GM18505 (cell line): ENCODE results near the gene LAX1.
"Not testable (repeated sequence)": the region's sequence is repeated elsewhere in the genome, so short reads cannot be mapped to it uniquely, and the experiment has no call there.

Experiments used
- ATAC-seq: cut with Tn5 transposase; IDR thresholded peaks from one replicate; pipeline ENCODE4 v1.9.1; 2021; ENCODE audit not compliant: unreplicated experiment
- POLR2A ChIP-seq: IDR thresholded peaks from 4 replicates; pipeline ENCODE4 v1.6.1; 2011; ENCODE audit warnings: borderline replicate concordance; ENCODE audit not compliant: insufficient read depth, insufficient read length; ENCODE audit errors: extremely low read depth

The LAX1 gene

DNA sequence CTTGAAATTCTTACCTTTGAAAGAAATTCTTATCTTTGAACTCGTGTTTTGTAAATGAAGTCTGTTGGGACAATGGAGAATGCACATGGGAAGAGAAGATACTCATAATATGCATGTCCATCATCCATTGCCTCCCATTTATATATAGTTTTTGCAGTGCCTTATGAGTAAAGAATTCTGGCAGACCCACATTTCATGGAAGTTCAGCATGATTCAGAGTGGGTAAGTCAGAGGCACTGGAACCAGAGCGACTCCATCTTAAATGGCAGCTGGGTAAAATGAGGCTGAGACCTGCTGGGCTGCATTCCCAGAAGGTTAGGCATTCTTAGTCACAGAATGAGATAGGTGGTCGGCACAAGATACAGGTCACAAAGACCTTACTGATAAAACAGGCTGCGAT is 13.8 kb downstream of the LAX1 start:
- no peak for TF ChIP-seq POLR2A
- no peak for ATAC-seq

DNA sequence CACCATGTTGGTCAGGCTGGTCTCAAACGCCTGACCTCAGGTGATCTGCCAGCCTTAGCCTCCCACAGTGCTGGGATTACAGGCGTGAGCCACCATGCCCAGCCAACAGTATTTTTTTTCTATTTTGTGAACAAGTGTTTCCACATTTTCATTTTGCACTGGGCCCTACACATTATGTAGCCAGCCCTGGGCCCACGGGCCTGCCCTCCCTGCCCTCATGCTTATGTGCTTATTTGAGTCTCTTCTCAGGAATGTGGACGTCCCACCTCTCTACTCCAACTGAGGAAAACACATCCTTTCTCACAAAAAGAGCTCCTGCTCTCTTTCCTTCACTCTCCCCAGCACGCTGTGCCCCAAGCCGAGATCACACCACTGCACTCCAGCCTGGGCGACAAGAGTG is 17.0 kb downstream of the LAX1 start:
- TF ChIP-seq POLR2A: no peak

GRCh38 chr1:203789966-203790365 is 25.0 kb downstream of the LAX1 start:
- no peak for ATAC-seq
- no peak for TF ChIP-seq POLR2A

More for the DNA sequence above, 17.0 kb downstream of the LAX1 start:
- ATAC-seq: no peak

DNA sequence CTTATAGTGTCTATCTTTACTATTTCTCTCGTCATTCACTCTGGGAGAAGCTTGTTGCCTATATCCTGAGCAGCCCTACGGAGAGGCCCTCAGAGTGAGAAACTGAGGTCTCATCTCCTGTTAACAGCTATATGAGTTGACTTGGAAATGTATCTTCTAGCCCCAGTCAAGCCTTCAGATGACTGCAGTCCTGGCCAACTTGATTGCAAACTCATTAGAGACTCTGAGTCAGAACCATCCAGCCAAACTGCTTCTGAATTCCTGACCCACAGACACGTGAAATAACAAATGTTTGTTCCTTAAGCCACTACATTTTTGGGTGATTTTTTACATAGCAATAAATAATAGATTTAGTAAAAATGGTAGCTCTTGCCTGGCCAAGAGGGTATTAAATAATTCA is 26.5 kb downstream of the LAX1 start:
- TF ChIP-seq POLR2A: no peak
- no peak for ATAC-seq

DNA sequence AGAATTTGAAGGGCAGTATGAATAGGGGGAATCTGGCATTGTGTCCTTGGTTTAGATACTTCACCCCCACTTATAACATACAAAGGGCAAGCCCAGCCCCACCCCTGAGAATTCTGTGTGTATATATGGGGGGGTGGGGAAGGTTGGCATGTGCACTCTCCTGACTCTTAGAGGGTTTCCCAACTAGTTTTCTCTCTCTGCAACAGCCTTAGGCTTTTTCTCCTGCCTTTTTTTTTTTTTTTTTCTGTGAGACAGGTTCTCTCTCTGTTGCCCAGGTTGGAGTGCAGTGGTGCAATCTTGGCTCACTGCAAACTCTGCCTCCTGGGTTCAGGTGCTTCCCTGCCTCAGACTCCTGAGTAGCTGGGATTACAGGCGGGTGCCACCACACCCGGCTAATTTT is 27.5 kb downstream of the LAX1 start:
- no peak for ATAC-seq
- no peak for TF ChIP-seq POLR2A

GRCh38 chr1:203793561-203793960 is 28.6 kb downstream of the LAX1 start:
- ATAC-seq: not testable (repeated sequence)

GRCh38 chr1:203794764-203795440 is 29.9 kb downstream of the LAX1 start:
- no peak for ATAC-seq
- no peak for TF ChIP-seq POLR2A

GRCh38 chr1:203795441-203796235 is 30.7 kb downstream of the LAX1 start, which contains the start of the genes ZBED6 and ZC3H11A:
ZBED6 (plus strand) TSS chr1:203795623; CDS start chr1:203797523, 1,900 bp downstream.
ZC3H11A (plus strand) TSS chr1:203795623; CDS start chr1:203817071, 21,448 bp downstream.
- peak; percentile 94 for ATAC-seq
- peak; percentile 66 for TF ChIP-seq POLR2A

- TF ChIP-seq POLR2A: peak; percentile 7
- ATAC-seq: no peak
Observed at GRCh38 chr1:203796236-203796605, 31.2 kb downstream of the LAX1 start.

GRCh38 chr1:203797216-203797615 is 32.2 kb downstream of the LAX1 start:
- ATAC-seq: no peak
- no peak for TF ChIP-seq POLR2A

GRCh38 chr1:203797948-203798655 is 33.1 kb downstream of the LAX1 start:
- ATAC-seq: no peak
- TF ChIP-seq POLR2A: no peak

- no peak for ATAC-seq
- no peak for TF ChIP-seq POLR2A
Observed at GRCh38 chr1:203799157-203799556, 34.2 kb downstream of the LAX1 start.

GRCh38 chr1:203799971-203800370 is 35.0 kb downstream of the LAX1 start:
- no peak for ATAC-seq
- TF ChIP-seq POLR2A: no peak

DNA sequence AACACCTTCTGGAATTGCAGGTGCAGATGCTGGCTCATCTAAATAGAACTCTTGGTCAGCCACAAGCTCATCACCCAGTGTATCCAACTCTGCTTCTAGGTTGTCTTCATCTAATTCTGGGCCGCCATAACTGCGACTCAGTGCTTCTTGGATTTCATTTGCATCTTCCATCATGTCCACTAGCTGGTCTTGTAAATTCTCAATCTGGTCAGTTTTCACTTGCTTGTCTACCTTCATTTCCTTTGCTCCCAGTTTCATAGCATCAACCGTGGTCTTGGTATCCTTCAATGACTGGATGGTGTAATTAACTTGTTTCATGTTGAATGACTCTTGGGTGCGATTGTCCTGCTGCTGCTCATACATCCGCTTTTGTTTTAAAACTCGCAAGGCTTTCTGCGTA is 40.7 kb downstream of the LAX1 start:
- no peak for TF ChIP-seq POLR2A
- ATAC-seq: no peak

DNA sequence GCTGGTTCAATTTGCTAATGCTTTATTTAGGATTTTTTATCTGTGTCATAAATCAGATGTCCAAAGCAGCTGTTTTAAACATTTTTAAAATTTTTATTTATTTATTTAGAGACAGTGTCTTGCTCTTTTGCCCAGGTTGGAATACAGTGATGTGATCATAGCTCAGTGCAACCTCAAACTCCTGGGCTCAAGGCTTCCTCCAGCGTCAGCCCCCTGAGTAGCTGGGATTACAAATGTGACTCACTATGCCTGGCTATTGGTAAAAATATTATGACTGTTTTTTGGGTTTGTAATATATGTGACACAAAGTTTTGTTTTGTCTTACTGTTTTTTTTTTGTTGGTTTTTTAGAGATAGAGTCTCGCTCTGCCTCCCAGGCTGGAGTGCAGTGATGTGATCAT is 42.2 kb downstream of the LAX1 start:
- ATAC-seq: no peak
- TF ChIP-seq POLR2A: no peak
